Stimulated activated CD8-positive, alpha-beta memory T cell treated with anti-CD3 and anti-CD28 coated beads, Interleukin-4, amount 100 ng/mL, for 4 hours (primary cell): ENCODE results near the gene PRLR.
"Not testable (repeated sequence)": the region's sequence is repeated elsewhere in the genome, so short reads cannot be mapped to it uniquely, and the experiment has no call there.

ENCODE experiments used
- DNase-seq, 2 donors: peaks; one replicate each; pipeline ENCODE4 v3.0.0-alpha.2; 2020; ENCODE audit warnings: low read depth in 2 of 2, low spot score in 1 of 2

The PRLR gene

GRCh38 chr5:35044649-35045048 is 185.6 kb downstream of the PRLR start:
- no peak for DNase-seq

GRCh38 chr5:35042781-35043180 is 187.5 kb downstream of the PRLR start:
- no peak for DNase-seq

DNA sequence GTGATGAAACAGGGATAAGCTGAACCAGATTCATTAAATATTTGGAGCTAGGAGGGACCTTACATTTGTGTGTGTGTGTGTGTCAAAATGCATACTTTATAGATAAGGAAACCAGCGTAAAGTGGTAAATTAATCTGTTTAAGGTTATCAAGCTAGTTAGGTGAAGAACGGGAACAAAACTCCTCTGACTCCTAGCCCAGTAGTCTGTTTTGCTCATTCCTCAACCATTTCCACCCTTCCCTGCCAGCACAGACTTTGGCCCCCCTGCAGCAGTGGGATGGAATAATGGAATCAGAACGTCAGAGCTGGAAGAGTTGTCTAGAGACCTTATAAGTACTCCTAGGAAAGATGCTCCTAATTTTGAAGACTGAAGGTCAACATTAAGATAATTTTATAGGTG is 189.0 kb downstream of the PRLR start:
- no peak for DNase-seq

DNA sequence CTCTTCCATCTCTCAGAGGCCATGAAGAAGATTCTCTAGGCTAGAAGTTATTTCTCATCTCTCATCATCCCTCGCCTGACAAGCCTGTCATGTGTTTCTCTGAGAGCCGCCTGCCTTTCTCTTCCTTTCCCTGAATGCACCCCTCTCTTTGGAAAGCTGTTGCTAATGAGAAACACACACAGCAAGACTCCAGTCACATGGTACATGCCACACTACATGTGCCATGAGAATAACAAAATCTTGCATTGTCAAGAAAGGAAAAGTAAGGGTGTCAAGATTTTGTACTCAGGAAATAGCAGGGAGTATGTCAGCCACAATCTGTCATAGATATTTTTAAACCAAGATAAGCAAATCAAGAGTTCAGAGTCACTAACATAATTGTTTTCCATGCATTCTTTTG is 191.4 kb downstream of the PRLR start:
- DNase-seq: no peak

DNA sequence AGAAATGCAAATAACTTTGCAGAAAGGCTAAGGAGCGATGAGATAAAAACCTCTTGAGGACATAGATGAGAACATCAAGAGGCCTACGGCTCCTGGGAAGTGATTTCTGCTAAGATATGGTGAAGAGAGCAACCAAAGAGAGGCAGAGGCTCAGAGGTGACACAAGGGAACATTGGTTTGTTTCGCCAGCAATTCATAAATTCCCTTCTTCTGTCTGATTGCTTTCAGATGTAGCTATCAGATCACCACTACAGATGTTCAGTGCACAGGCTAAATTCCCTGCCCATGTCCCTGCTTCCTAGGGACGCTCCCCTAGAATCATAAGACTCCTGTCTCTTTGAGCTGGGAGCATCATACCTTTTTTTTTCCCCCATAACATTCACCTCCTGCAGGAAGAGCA is 193.8 kb downstream of the PRLR start:
- no peak for DNase-seq

- DNase-seq: not testable (repeated sequence)
Observed at GRCh38 chr5:35035929-35036328, 194.4 kb downstream of the PRLR start.

- no peak for DNase-seq
Observed at GRCh38 chr5:35035271-35035670, 195.0 kb downstream of the PRLR start.

- no peak for DNase-seq
Observed at GRCh38 chr5:35032356-35032755, 197.9 kb downstream of the PRLR start.

- no peak for DNase-seq
Observed at GRCh38 chr5:35031276-35031675, 199.0 kb downstream of the PRLR start.

DNA sequence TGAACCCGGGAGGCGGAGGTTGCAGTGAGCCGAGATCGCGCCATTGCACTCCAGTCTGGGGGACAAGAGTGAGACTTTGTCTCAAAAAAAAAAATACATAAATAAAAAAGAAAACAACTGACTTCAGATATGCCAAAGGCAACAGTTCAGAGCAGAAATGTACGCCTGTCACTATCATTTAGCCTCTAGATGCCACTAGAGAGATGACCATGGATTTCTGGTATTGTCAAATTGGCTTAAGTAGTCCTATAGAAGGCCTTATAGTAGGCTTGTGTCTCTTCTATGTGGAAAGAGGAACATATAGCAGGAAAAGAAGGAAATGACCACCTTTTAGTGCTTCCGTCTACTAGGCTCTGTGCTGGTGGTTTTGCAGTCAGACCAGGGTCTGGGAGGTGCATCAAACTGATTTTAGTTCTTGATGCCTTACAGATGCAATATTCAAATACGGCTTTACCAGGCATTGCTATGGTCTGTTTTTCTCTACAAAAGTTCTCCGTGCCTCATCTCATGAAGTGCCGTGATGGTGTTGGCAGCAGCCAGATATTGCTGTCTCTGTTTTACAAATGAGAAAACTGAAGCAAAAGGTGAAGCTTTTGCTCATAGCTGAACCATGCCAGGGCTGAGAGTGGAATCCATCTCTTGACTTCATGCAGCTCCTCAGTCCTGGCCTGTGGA is 199.7 kb downstream of the PRLR start:
- DNase-seq: no peak

DNA sequence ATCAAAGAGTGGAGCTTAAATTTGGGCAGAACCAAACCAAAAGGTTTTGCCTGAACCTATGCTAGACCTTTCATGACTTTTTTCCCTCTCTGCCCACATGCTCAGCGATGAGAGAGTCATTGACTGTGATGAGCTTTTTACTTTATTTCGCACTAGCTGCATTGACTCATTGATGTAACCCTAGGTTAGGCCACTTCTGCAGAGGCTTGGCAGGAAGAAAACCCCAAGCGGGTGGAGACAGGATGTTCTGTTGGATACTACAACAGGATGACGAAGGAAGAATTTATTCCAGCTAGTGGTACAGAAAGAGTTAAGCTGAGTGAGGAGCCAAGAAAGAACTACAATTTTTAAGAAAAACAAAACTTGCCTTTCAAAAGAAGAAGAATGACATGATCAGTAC is 201.0 kb downstream of the PRLR start:
- no peak for DNase-seq

DNA sequence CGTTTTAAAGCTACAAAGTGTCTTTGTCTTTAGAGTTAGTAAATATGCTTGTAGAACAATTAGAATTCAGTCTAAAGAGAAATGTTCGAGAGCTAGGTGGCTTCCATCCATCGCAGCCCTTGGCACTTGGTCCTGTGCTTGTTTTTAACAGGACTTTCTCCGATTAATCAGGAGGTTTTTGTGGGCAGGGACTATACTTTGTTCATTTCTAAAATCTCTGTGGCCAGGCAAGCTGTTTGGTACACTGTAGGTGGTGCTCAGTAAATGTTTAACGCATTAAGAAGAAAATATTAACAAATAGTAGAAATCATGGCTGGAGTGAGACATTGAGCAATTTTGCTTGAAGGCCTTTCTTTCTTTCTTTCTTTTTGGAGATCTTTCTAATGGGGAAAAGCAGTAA is 203.3 kb downstream of the PRLR start:
- no peak for DNase-seq

DNA sequence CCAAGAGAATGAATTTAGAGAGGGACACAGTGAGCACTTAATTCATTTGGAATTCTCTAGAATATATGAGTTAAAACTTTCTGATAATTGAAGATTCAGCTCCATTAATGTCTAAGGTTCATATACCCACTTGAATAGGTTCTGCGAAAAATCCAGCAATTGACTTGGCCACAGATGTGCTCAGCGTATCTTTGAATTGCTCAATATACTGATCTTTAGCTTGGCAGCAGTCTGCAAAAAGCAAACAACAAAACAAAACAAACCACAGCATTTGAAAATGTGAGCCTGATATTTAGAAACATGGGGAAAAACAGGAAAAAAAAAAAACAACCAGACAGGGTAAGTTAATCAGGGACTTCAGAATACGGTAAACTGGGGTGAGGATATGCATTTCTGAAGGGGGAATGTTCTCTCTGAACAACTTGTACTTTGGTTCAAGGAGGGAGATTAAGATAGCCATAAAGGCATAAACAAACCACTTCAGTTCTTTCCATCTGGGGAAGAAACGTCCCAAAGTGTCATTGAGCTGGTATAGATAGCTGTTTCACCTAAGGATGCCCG is 203.9 kb downstream of the PRLR start:
- no peak for DNase-seq

DNA sequence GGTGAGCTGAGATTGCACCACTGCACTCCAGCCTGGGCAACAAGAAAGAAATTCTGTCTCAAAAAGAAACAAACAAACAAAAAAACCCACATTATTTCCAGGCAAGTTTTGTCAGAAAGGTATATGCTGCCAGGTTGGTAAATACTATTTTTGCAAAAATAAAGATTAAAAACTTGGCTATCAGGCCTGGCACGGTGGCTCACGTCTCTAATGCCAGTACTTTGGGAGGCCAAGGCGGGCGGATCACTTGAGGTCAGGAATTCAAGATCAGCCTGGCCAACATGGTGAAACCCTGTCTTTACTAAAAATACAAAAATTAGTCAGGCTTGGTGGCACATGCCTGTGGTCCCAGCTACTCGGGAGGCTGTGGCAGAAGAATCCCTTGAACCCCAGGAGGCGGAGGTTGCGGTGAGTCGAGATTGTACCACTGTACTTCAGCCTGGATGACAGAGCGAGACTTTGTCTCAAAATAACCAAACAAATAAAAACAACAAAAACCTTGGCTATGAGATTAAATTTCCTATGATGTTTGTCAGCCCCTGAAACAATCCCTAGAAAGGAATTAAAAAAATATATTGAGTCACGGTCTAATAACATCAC is 205.3 kb downstream of the PRLR start:
- no peak for DNase-seq

DNA sequence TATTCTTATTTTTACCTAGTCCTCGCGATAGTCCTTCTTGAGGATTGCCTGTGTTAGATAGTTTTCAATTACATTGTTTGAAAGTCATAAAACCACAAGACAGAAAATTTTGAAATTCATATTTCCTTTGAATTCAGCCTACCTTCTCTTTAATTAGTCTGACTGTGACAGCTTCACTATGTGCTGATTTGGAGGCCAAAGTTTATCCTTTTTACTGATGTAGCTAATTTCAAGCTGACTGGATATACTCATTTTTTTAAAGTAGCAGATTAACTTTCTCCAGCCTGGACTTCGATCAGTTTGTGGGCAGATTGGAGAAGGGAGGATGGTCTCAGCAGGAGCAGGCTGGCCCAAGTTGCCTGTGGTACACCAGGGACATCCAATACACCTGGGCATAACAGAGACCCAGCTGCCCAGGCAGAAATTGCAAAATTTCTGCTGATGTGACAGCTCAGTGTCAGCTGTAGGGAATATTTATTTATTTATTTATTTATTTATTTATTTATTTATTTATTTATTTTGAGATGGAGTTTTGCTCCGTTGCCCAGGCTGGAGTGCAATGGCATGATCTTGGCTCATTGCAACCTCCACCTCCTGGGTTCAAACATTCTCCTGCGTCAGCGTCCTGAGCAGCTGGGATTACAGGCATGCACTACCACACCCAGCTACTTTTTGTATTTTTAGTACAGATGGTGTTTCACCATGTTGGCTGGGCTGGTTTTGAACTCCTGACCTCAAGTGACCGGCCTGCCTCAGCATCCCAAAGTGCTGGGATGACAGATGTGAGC is 206.7 kb downstream of the PRLR start:
- no peak for DNase-seq

DNA sequence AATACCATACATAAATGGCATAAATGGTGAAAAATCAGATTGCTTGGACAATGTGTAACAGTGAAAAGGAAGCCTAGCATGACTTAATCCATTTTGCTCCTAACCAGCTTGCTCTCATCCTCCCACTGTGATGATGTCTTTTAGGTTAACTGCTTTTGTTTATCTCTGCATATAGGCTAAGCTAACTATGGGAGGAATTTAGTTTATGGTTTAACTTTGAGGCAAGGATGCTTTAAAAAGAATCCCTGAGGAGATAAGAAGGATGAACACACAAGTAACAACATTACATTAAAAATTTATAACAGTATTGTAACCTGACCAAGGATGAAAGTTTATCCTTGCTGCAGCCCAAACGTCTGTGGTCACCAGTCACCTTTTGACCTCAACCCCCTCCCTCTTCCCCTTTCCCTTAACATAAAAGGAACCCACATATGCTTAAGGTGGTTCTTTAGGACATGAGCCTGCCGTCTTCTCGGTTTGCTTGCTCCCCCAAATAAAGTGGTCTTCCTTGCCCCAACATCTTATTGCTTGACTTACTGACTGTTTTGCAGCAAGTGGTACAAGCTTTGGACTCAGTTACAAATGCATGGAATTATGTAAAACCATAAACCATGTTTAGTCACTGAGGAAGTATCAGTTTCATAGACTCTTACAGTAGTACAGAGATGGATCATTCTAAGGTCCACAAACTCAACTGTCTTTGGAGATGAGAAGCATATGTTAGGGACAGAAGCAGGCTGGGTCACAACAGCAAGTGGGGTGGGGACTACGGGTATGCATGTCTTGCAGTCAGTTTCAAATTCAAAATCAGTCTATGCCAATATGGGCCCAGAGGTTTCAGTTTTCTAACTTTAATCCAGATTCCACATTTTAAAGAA is 213.9 kb downstream of the PRLR start:
- no peak for DNase-seq

- no peak for DNase-seq
Observed at GRCh38 chr5:35015063-35015462, 215.2 kb downstream of the PRLR start.

DNA sequence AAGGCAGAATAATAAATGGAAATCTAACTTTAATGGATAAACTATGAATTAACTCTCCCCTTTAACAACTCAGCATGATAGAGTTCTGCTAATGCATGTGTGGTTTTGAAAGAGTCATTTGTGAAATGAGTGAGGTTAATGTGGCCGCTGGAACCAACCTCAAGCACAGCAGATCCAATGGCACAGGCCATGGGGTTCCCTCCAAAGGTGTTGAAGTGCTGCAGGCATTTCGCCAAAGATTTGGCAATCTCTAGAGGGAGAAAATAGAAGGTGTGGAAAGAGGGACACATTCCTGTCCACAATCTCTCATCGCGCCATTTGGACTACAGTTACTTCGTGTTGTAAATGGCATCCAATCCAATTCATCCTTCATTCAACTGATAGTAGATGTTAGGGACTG is 217.5 kb downstream of the PRLR start:
- DNase-seq: no peak

DNA sequence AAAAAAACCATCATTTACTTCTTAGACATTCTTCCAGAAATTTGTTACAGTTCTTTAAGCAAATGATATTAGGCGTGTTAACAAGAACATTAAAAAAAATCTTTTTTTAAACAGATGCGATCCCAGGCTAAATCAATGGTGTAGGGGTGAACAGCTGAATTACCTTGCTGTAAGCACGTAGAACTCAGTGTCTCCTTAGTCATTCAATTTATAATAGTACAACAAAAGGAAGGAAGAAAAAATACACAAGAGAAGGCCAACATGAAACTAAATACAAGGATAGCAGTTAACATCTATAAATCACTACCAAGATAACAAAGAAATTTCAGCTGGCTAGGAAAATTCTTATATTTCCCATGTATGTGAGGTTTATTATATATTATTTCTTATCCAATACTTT is 217.9 kb downstream of the PRLR start:
- no peak for DNase-seq

GRCh38 chr5:35010676-35011075 is 219.6 kb downstream of the PRLR start:
- no peak for DNase-seq

- DNase-seq: no peak
Observed at GRCh38 chr5:35009657-35010056, 220.6 kb downstream of the PRLR start.
